HepG2 (cell line): Measurements from ENCODE around the gene THRB. TPM values are rescaled to one million over a fixed set of nuclear protein-coding genes. Genes with fewer than 3 reads are reported as not detected.

Experiments
- BCL6 ChIP-seq: IDR thresholded peaks from 2 replicates; pipeline ENCODE4 v1.6.1; 2016; ENCODE audit warnings: missing genetic modification reagents, missing compliant biosample characterization
- GATA4 ChIP-seq: sonication (generic); IDR thresholded peaks from 2 replicates; pipeline ENCODE4 v1.6.1; 2016; ENCODE audit warnings: antibody characterized with exemption, low read depth, borderline replicate concordance
- HES4 ChIP-seq: sonication (generic); formaldehyde crosslinking; IDR thresholded peaks from 2 replicates; pipeline ENCODE4 v1.9.0; 2021; ENCODE audit warnings: mild to moderate bottlenecking, missing genetic modification reagents, borderline replicate concordance
- HNF1A ChIP-seq, 2 experiments: sonication (generic) in 1 of 2; formaldehyde crosslinking in 1 of 2; IDR thresholded peaks; 2 replicates each; pipeline versions ENCODE4 v1.4.0 to v1.6.1; 2016 to 2020; ENCODE audit warnings: borderline replicate concordance in 1 of 2, low read depth in 1 of 2, mild to moderate bottlenecking in 1 of 2, missing genetic modification reagents in 1 of 2
- HNF4A ChIP-seq: sonication (generic); formaldehyde crosslinking; IDR thresholded peaks from 2 replicates; pipeline ENCODE4 v1.4.0; 2020; ENCODE audit warnings: missing genetic modification reagents
- HNRNPUL1 ChIP-seq: fragments of 200-400 bp; formaldehyde crosslinking; IDR thresholded peaks from 2 replicates; pipeline ENCODE4 v1.6.1; 2017; ENCODE audit warnings: low read depth, mild to moderate bottlenecking, low read length, moderate library complexity
- ISL2 ChIP-seq: sonication (generic); formaldehyde crosslinking; IDR thresholded peaks from 2 replicates; pipeline ENCODE4 v1.5.0; 2020; ENCODE audit warnings: missing genetic modification reagents
- KDM1A ChIP-seq: IDR thresholded peaks from 2 replicates; pipeline ENCODE4 v1.6.1; 2016; ENCODE audit warnings: missing compliant biosample characterization
- NFIC ChIP-seq: IDR thresholded peaks from 2 replicates; pipeline ENCODE4 v1.6.1; 2012; ENCODE audit warnings: mild to moderate bottlenecking, low read length, inconsistent platforms
- PAXIP1 ChIP-seq: sonication (generic); formaldehyde crosslinking; conservative IDR thresholded peaks from 2 replicates; pipeline ENCODE4 v1.4.0; 2020; ENCODE audit warnings: mild to moderate bottlenecking, missing genetic modification reagents, moderate library complexity
- POGZ ChIP-seq: sonication (generic); formaldehyde crosslinking; IDR thresholded peaks from 2 replicates; pipeline ENCODE4 v1.4.0; 2020; ENCODE audit warnings: mild to moderate bottlenecking, missing genetic modification reagents
- REL ChIP-seq: sonication (generic); formaldehyde crosslinking; conservative IDR thresholded peaks from 2 replicates; pipeline ENCODE4 v1.8.0; 2022; ENCODE audit warnings: mild to moderate bottlenecking, missing genetic modification reagents, moderate library complexity
- RELA ChIP-seq: sonication (generic); formaldehyde crosslinking; IDR thresholded peaks from 2 replicates; pipeline ENCODE4 v1.4.0; 2020; ENCODE audit warnings: missing genetic modification reagents
- SKI ChIP-seq: fragments of 450-650 bp; IDR thresholded peaks from one replicate; pipeline ENCODE4 v1.6.1; 2018; ENCODE audit warnings: mild to moderate bottlenecking; ENCODE audit not compliant: partially characterized antibody
- TCF7L2 ChIP-seq: IDR thresholded peaks from 2 replicates; pipeline ENCODE4 v1.6.1; 2011; ENCODE audit warnings: mild to moderate bottlenecking, low read depth, low read length, moderate library complexity
- YY1 ChIP-seq: IDR thresholded peaks from 2 replicates; pipeline ENCODE4 v1.6.1; 2011; ENCODE audit warnings: low read length, low read depth, moderate library complexity, mild to moderate bottlenecking; ENCODE audit not compliant: insufficient read depth, insufficient replicate concordance
- ZFP36L1 ChIP-seq: sonication (generic); formaldehyde crosslinking; IDR thresholded peaks from 2 replicates; pipeline ENCODE4 v1.8.0; 2022; ENCODE audit warnings: mild to moderate bottlenecking, missing genetic modification reagents, moderate library complexity
- ZKSCAN8 ChIP-seq: IDR thresholded peaks from 2 replicates; pipeline ENCODE4 v1.6.1; 2016; ENCODE audit warnings: borderline replicate concordance, missing genetic modification reagents, missing compliant biosample characterization
- ZNF644 ChIP-seq: IDR thresholded peaks from 2 replicates; pipeline ENCODE4 v1.6.1; 2016; ENCODE audit warnings: low read depth
- polyA plus RNA-seq, 8 experiments: library from polyadenylated mRNA; depleted of rRNA in 3 of 8; stranded (reverse) in 7 of 8; unstranded in 1 of 8; fragments of >200 nt; fragmentation: Illumina TruSeq in 4 of 8; extraction: Trizol in 4 of 8; gene quantifications; 2 replicates each; pipeline versions ENCODE4 v1.2.1 to v1.2.3, GENCODE V29; 2011 to 2016; ENCODE audit warnings: low read depth in 4 of 8, missing spikeins in 1 of 8, mixed read lengths in 1 of 8; ENCODE audit not compliant: insufficient read depth in 1 of 8
- total RNA-seq, 5 experiments: library from RNA; depleted of rRNA; stranded (reverse); fragments of >200 nt; fragmentation: Illumina TruSeq; extraction: Trizol; gene quantifications; 2 replicates each; pipeline ENCODE4 v1.2.3, GENCODE V29; 2016; ENCODE audit warnings: low read depth in 1 of 5
- TF ChIP-seq, protein P1 (sequence below): sonication (generic); formaldehyde crosslinking; IDR thresholded peaks from 2 replicates; pipeline ENCODE4 v1.4.0; 2020; ENCODE audit warnings: missing genetic modification reagents
- TF ChIP-seq, protein P2 (sequence below): IDR thresholded peaks from 2 replicates; pipeline ENCODE4 v1.6.1; 2016

The THRB gene
- total and polyA plus RNA-seq, 2 of the 13 experiments (the other 11 are each of a cell fraction or from before 2014, with no cell fraction given) = 4.7 to 22.7 TPM

- no peak for TF ChIP-seq HNRNPUL1
- TF ChIP-seq HNF4A (CRISPR knock-in tag) = peak; percentile 84
- TF ChIP-seq ISL2 (CRISPR knock-in tag) = 0 out of 2 replicates have a peak, but pooled peaks have one; percentile 19
- TF ChIP-seq PAXIP1 (CRISPR knock-in tag) = peak; percentile 62; the same call in 1 of the 2 replicates
- TF ChIP-seq, protein P1, sequence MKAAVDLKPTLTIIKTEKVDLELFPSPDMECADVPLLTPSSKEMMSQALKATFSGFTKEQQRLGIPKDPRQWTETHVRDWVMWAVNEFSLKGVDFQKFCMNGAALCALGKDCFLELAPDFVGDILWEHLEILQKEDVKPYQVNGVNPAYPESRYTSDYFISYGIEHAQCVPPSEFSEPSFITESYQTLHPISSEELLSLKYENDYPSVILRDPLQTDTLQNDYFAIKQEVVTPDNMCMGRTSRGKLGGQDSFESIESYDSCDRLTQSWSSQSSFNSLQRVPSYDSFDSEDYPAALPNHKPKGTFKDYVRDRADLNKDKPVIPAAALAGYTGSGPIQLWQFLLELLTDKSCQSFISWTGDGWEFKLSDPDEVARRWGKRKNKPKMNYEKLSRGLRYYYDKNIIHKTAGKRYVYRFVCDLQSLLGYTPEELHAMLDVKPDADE (CRISPR knock-in tag) = no peak
- TF ChIP-seq TCF7L2 = no peak; the same call in 1 of the 2 replicates
- TF ChIP-seq RELA (CRISPR knock-in tag) = no peak
- TF ChIP-seq SKI = peak; percentile 64
- no peak for TF ChIP-seq ZFP36L1
- TF ChIP-seq BCL6 (CRISPR knock-in tag) = peak; percentile 36; the same call in 1 of the 2 replicates
- TF ChIP-seq, protein P2, sequence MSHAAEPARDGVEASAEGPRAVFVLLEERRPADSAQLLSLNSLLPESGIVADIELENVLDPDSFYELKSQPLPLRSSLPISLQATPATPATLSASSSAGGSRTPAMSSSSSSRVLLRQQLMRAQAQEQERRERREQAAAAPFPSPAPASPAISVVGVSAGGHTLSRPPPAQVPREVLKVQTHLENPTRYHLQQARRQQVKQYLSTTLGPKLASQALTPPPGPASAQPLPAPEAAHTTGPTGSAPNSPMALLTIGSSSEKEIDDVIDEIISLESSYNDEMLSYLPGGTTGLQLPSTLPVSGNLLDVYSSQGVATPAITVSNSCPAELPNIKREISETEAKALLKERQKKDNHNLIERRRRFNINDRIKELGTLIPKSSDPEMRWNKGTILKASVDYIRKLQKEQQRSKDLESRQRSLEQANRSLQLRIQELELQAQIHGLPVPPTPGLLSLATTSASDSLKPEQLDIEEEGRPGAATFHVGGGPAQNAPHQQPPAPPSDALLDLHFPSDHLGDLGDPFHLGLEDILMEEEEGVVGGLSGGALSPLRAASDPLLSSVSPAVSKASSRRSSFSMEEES (CRISPR knock-in tag) = no peak
- no peak for TF ChIP-seq ZKSCAN8 (CRISPR knock-in tag)
- TF ChIP-seq GATA4 = no peak
- peak; percentile 77 for TF ChIP-seq KDM1A
- TF ChIP-seq REL = no peak
- TF ChIP-seq ZNF644 (CRISPR knock-in tag) = peak; percentile 85
- no peak for TF ChIP-seq HES4 (CRISPR knock-in tag)
- TF ChIP-seq YY1 = peak; percentile 43
- TF ChIP-seq HNF1A (IDR thresholded peaks at IDR 0.05; ENCODE audit: low read depth) = 0 out of 2 replicates have a peak, but pooled peaks have one; percentile 23
- TF ChIP-seq HNF1A (CRISPR knock-in tag; IDR thresholded peaks at IDR 0.05; ENCODE audit: borderline replicate concordance) = no peak
- TF ChIP-seq POGZ (CRISPR knock-in tag) = no peak
- peak; percentile 45; the same call in 1 of the 2 replicates for TF ChIP-seq NFIC
Measured at GRCh38 chr3:24523215-24523614, 28.6 kb upstream of the THRB start (continued).
